Activated CD4-positive, alpha-beta T cell treated with anti-CD3 and anti-CD28 coated beads, Interleukin-2, amount 50 U/mL, for 16 hours (primary cell): ENCODE measurements around the gene PPIA.
"Not testable (repeated sequence)": the region's sequence is repeated elsewhere in the genome, so short reads cannot be mapped to it uniquely, and the experiment has no call there.

Experiments
- DNase-seq: peaks from one replicate; pipeline ENCODE4 v3.0.0-alpha.2; 2020

PPIA gene

GRCh38 chr7:44843440-44843839 lies 47.0 kb downstream of the PPIA start:
- not testable (repeated sequence) for DNase-seq

GRCh38 chr7:44845451-44845850 lies 49.0 kb downstream of the PPIA start:
- DNase-seq, result no peak

DNA sequence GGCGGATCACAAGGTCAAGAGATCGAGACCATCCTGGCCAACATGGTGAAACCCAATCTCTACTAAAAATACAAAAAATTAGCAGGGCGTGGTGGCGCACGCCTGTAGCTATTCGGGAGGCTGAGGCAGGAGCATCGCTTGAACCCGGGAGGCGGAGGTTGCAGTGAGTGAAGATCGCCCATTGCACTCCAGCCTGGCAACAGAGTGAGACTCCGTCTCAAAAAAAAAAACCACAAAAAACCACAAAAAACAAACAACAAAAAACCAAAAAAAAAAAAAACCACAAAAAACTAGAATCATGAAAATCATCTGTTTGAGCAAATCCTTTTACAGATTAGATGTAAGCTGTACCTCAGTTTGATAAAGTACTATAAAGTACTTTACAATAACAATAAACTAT lies 49.9 kb downstream of the PPIA start:
- DNase-seq, result peak; percentile 10

- peak; percentile 76 for DNase-seq
Measured at GRCh38 chr7:44846816-44847508, 50.5 kb downstream of the PPIA start.

DNA sequence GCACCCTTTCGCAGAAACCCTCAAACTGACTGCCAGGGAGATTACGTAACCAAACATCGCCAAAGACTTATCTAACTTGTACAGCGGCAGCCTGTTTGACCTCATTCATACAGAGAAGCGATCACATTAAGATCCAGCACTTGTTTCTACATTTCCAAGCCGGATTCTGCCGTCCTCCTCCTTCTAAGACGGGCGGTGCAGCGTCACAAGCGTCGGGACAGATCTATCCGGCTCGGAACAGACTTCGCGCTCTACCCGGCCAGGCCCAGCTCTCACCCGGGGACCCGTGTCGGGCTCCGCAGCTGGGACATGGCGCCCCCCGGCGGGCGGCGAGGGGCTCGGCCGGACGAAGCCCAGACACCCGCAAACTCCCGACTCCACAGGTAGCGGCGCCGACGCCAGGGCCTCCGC lies 51.0 kb downstream of the PPIA start:
- DNase-seq, result peak; percentile 87

- DNase-seq, result peak; percentile 100
Measured at GRCh38 chr7:44847920-44848634, 51.6 kb downstream of the PPIA start, which contains the start of gene H2AZ2. TSS of gene H2AZ2 (minus strand) at chr7:44848087. CDS start at chr7:44847971, 116 bp downstream.

DNA sequence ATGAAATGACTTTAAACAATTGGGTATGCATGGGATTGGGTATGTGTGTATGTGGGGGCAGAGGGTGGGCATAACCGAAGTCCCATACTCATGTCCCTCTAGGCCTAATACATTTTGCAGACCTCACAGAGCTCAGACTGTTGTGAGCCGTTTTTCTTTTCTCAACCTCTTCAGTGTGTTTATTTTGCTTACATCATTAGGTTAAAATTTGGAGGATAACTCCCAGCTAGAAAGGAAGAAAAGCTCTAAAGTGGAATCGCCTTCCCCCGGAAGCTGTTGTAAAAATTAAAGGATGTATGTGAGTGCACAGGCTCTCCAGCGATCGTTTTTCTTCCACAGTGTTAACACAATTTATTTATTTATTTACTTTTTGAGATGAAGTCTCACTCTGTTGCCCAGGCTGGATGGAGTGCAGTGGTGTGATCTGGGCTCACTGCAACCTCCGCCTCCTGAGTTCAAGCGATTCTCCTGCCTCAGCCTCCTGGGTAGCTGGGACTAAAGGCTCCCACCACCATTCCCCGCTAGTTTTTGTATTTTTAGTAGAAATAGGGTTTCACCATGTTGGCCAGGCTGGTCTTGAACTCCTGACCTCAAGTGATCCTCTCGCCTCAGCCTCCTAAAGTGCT lies 52.9 kb downstream of the PPIA start:
- DNase-seq, result no peak

DNA sequence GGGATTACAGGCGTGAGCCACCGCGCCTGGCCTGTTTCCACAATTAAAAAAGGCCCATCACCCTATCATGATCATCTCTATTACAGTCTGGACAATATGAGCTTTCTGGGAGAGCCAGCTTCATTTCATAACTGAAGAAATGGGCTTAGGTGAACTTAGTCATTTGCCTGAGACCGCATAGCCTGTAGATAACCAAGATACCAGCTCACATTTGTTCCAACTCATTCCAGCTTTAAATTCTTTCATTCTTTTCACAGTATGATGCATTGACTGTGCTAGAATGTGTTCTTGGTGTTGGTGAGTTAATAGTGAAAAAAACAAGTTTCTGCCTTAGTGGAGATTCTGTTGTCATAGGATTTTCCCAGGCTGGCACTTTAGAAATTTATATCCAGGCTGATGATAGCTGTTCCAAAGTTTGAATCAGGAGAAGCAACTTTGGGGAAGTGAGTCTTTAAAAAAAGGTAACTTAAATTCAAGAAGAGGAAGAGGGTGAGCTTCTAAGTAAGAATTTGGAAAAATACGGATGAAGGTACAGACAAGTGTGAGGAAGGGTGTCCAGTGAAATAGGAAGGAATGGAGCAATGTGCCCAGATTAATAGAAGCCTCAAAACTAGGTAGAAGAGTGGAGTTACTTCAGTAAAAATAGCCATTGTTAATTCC lies 53.5 kb downstream of the PPIA start:
- peak; percentile 35 for DNase-seq

- DNase-seq, result no peak
Measured at GRCh38 chr7:44852590-44852989, 56.1 kb downstream of the PPIA start.
